Stomach (tissue), 9 donors: ENCODE data around the gene BNIP2. TPM values are rescaled to one million over a fixed set of nuclear protein-coding genes. Genes with fewer than 3 reads are reported as not detected.
"Not testable (repeated sequence)": the region's sequence is repeated elsewhere in the genome, so short reads cannot be mapped to it uniquely, and the experiment has no call there.

Experiments used
- DNase-seq, 2 donors: peaks; one replicate each; pipeline versions ENCODE4 v3.0.0 to v3.0.0-alpha.2; 2013 to 2019
- H3K27ac ChIP-seq, 5 donors: fragments of 200-600 bp in 4 of 5; sonication (generic) in 4 of 5; one replicate each; pipeline ENCODE4 v1.5.1; 2013 to 2019; ENCODE audit warnings: mild to moderate bottlenecking in 1 of 5, moderate library complexity in 1 of 5
- H3K27me3 ChIP-seq, 3 donors: fragments of 200-600 bp; sonication (generic); one replicate each; pipeline ENCODE4 v1.5.1; 2017 to 2019; ENCODE audit warnings: mixed run types in 1 of 3
- H3K36me3 ChIP-seq, 4 donors: fragments of 200-600 bp; sonication (generic); 1 replicate in 3 of 4; 2 replicates in 1 of 4; pipeline ENCODE4 v1.5.1; 2016 to 2019
- H3K4me1 ChIP-seq, 4 donors: fragments of 200-600 bp; sonication (generic); one replicate each; pipeline ENCODE4 v1.5.1; 2016 to 2019
- H3K4me3 ChIP-seq, 4 donors: fragments of 200-600 bp; sonication (generic) in 3 of 4; one replicate each; pipeline ENCODE4 v1.5.1; 2016 to 2019; ENCODE audit warnings: mild to moderate bottlenecking in 1 of 4
- H3K9me3 ChIP-seq, 4 donors: fragments of 200-600 bp; sonication (generic); one replicate each; pipeline ENCODE4 v1.5.1; 2016 to 2019
- CTCF ChIP-seq, 7 experiments: fragments of 450-650 bp in 4 of 7; fragments of 200-600 bp in 3 of 7; sonication (generic) in 3 of 7; IDR thresholded peaks; one replicate each; pipeline ENCODE4 v1.5.1; 2016 to 2019; ENCODE audit warnings: antibody characterized with exemption in 7 of 7, control low read depth in 2 of 7, mild to moderate bottlenecking in 1 of 7
- EP300 ChIP-seq: sonication (generic); formaldehyde crosslinking; IDR thresholded peaks from one replicate; pipeline ENCODE4 v1.6.1; 2017; ENCODE audit warnings: antibody characterized with exemption
- POLR2A ChIP-seq, 4 donors: fragments of 450-650 bp; IDR thresholded peaks; one replicate each; pipeline ENCODE4 v1.6.1; 2016; ENCODE audit warnings: antibody characterized with exemption in 4 of 4, control low read depth in 2 of 4, mild to moderate bottlenecking in 1 of 4, moderate library complexity in 1 of 4
- POLR2AphosphoS5 ChIP-seq, 3 donors: sonication (generic); formaldehyde crosslinking; IDR thresholded peaks; one replicate each; pipeline ENCODE4 v1.6.1; 2016; ENCODE audit warnings: antibody characterized with exemption in 3 of 3
- WGBS, 5 donors: extraction: QIAGEN DNeasy Blood & Tissue Kit in 3 of 5; methylation state at CpG; one replicate each; pipeline versions ENCODE4 v1.1.5 to v1.1.7; 2013 to 2018; 5-methylcytosine and 5-hydroxymethylcytosine counted together
- intact Hi-C: fragments of 100-400 bp; cut with DNase I; formaldehyde crosslinking; loops from one replicate; pipeline ENCODE4 v1.15.1; 2023; ENCODE audit warnings: low total_unique reads
- polyA plus RNA-seq, 3 donors: library from polyadenylated mRNA; stranded (reverse); fragments of 200-250 nt; gene quantifications; one replicate each; pipeline ENCODE4 v1.2.3, GENCODE V29; 2013
- total RNA-seq, 5 donors: library from RNA; depleted of rRNA; stranded (reverse); fragments of >200 nt; gene quantifications; one replicate each; pipeline versions ENCODE4 v1.1.0 to v1.2.3, GENCODE V29; 2014 to 2016
- donor health status: healthy with polysubstance abuse.
- donor health status: Bipolar disorder and iron deficiency.
- donor health status: healthy.

Gene BNIP2
- total and polyA plus RNA-seq, 8 donors = 15.2 to 194 (median 53.6) TPM

- no peak overlapping the region for H3K27ac ChIP-seq
- H3K4me1 ChIP-seq = no peaks in the 10 kb centered on the region
- DNase-seq = no peak
- no peaks in the 10 kb centered on the region for H3K36me3 ChIP-seq
- no peak overlapping the region for H3K4me3 ChIP-seq
- intact Hi-C loops = no loop called here
- peaks cover 0 to under 1% (median 0%) of the 10 kb centered on the region in 4 donors for H3K9me3 ChIP-seq
- TF ChIP-seq POLR2A (IDR thresholded peaks at IDR 0.05) (no peak), POLR2AphosphoS5 (IDR thresholded peaks at IDR 0.05) (no peak), EP300 (no peak), CTCF (IDR thresholded peaks at IDR 0.05) (no peak)
- no peaks in the 10 kb centered on the region for H3K27me3 ChIP-seq
Observed at GRCh38 chr15:59702351-59702750, 13.2 kb upstream of the BNIP2 start.

- Histone ChIP-seq H3K9me3 (no peaks in the 10 kb centered on the region), H3K36me3 (no peaks in the 10 kb centered on the region), H3K4me3 (no peak overlapping the region), H3K27me3 (no peaks in the 10 kb centered on the region), H3K27ac (no peak overlapping the region), H3K4me1 (no peaks in the 10 kb centered on the region)
- TF ChIP-seq POLR2A (IDR thresholded peaks at IDR 0.05) (no peak), POLR2AphosphoS5 (IDR thresholded peaks at IDR 0.05) (no peak), EP300 (no peak), CTCF (IDR thresholded peaks at IDR 0.05) (no peak)
- intact Hi-C loops = no loop called here
- DNase-seq = no peak
- 74 to 89% (median 80%) methylated on average over 4 of the region's 4 CpGs for WGBS, 5 donors
Observed at GRCh38 chr15:59701880-59702279, 12.8 kb upstream of the BNIP2 start.

- 51 to 79% (median 52%) methylated on average over 4 of the region's 4 CpGs for WGBS, 5 donors
- intact Hi-C loops = no loop called here
- H3K27ac ChIP-seq = no peak overlapping the region
- DNase-seq = no peak
- no peaks in the 10 kb centered on the region for H3K4me1 ChIP-seq
- no peak overlapping the region for H3K4me3 ChIP-seq
- no peak for TF ChIP-seq EP300
- no peaks in the 10 kb centered on the region for H3K9me3 ChIP-seq
- H3K36me3 ChIP-seq = no peaks in the 10 kb centered on the region
- no peaks in the 10 kb centered on the region for H3K27me3 ChIP-seq
Observed at GRCh38 chr15:59699810-59700431, 10.8 kb upstream of the BNIP2 start.

- intact Hi-C loops, H3K4me1 ChIP-seq: not testable (repeated sequence)
- WGBS, 5 donors = 76 to 88% (median 86%) methylated on average over 4 of the region's 4 CpGs
Observed at GRCh38 chr15:59698065-59698464, 8.9 kb upstream of the BNIP2 start.

GRCh38 chr15:59696332-59696731 is 7.2 kb upstream of the BNIP2 start:
- peaks cover 0 to 1% (median 0%) of the 10 kb centered on the region in 4 donors for H3K4me1 ChIP-seq
- no peak overlapping the region for H3K4me3 ChIP-seq
- TF ChIP-seq POLR2AphosphoS5 (IDR thresholded peaks at IDR 0.05) (peak in 2 of 3 donors; percentile 32 to 67), POLR2A (IDR thresholded peaks at IDR 0.05) (no peak), EP300 (no peak)
- intact Hi-C loops = no loop called here
- no peaks in the 10 kb centered on the region for H3K9me3 ChIP-seq
- peak overlapping the region in 2 of 5 donors; percentile 32 to 50 for H3K27ac ChIP-seq
- peak; percentile 53 to 75 for DNase-seq
- no peaks in the 10 kb centered on the region for H3K36me3 ChIP-seq
- H3K27me3 ChIP-seq = no peaks in the 10 kb centered on the region
- WGBS, 5 donors = 27 to 76% (median 44%) methylated on average over 3 to 4 of the region's 4 CpGs

More at GRCh38 chr15:59698065-59698464, 8.9 kb upstream of the BNIP2 start:
- not testable (repeated sequence) for H3K36me3 ChIP-seq, H3K27ac ChIP-seq, DNase-seq, H3K4me3 ChIP-seq, H3K27me3 ChIP-seq, H3K9me3 ChIP-seq

GRCh38 chr15:59694779-59695178 is 5.7 kb upstream of the BNIP2 start:
- intact Hi-C loops = no loop called here

More at GRCh38 chr15:59694779-59695178, 5.7 kb upstream of the BNIP2 start:
- no peaks in the 10 kb centered on the region for H3K36me3 ChIP-seq
- H3K27me3 ChIP-seq = no peaks in the 10 kb centered on the region
- no peak overlapping the region for H3K4me3 ChIP-seq
- no peak overlapping the region for H3K27ac ChIP-seq
- no peak for TF ChIP-seq POLR2A (IDR thresholded peaks at IDR 0.05)
- TF ChIP-seq EP300 = no peak
- TF ChIP-seq CTCF (IDR thresholded peaks at IDR 0.05) = no peak
- TF ChIP-seq POLR2AphosphoS5 (IDR thresholded peaks at IDR 0.05) = no peak
- H3K9me3 ChIP-seq = no peaks in the 10 kb centered on the region
- DNase-seq = no peak
- WGBS, 5 donors = 89 to 98% (median 91%) methylated on average over 1 of the region's 1 CpG
- peaks cover 0 to 15% (median 2%) of the 10 kb centered on the region in 4 donors for H3K4me1 ChIP-seq
